Omental fat pad (tissue), 4 donors: ENCODE measurements around the gene KRT40. TPM values are rescaled to one million over a fixed set of nuclear protein-coding genes. Genes with fewer than 3 reads are reported as not detected.

Source experiments
- ATAC-seq: fragments of 150-250 bp; one replicate; pipeline ENCODE4 v1.9.1; 2016; ENCODE audit warnings: mild to moderate bottlenecking, moderate library complexity; ENCODE audit not compliant: low FRiP score
- DNase-seq: peaks from one replicate; pipeline ENCODE4 v3.0.0-alpha.2; 2019; ENCODE audit warnings: low spot score
- CTCF ChIP-seq, 3 donors: fragments of 450-650 bp; IDR thresholded peaks; one replicate each; pipeline ENCODE4 v1.5.1; 2016 to 2017; ENCODE audit warnings: antibody characterized with exemption in 3 of 3, mild to moderate bottlenecking in 3 of 3, moderate library complexity in 2 of 3
- total RNA-seq, 4 donors: library from RNA; depleted of rRNA; stranded (reverse); fragments of >200 nt; gene quantifications; one replicate each; pipeline ENCODE4 v1.1.0, GENCODE V29; 2016

The KRT40 gene
- total RNA-seq: not detected

GRCh38 chr17:40984226-40984625 is at the start of gene KRT40:
KRT40 (minus strand) TSS chr17:40984326; CDS start chr17:40984273, 53 bp downstream.
- no peak for TF ChIP-seq CTCF (IDR thresholded peaks at IDR 0.05)
- ATAC-seq: no peak
- DNase-seq: no peak

- no peak for ATAC-seq
- no peak for DNase-seq
- no peak for TF ChIP-seq CTCF (IDR thresholded peaks at IDR 0.05)
Observed at GRCh38 chr17:41029633-41030245, 45.6 kb upstream of the KRT40 start, which contains the start of gene KRTAP1-4. KRTAP1-4 (minus strand) TSS chr17:41030195; CDS start chr17:41030078, 117 bp downstream.

- no peak for ATAC-seq
- no peak for TF ChIP-seq CTCF (IDR thresholded peaks at IDR 0.05)
Observed at GRCh38 chr17:41026715-41027471, 42.8 kb upstream of the KRT40 start, which contains the start of gene KRTAP1-5. KRTAP1-5 (minus strand) TSS chr17:41027208; CDS start chr17:41027155, 53 bp downstream.

GRCh38 chr17:41024697-41025096 is 40.6 kb upstream of the KRT40 start:
- ATAC-seq (no peak), DNase-seq (no peak)
- TF ChIP-seq CTCF (IDR thresholded peaks at IDR 0.05): no peak

More at GRCh38 chr17:41026715-41027471, 42.8 kb upstream of the KRT40 start, which contains the start of gene KRTAP1-5:
- DNase-seq: no peak

- DNase-seq: no peak
- ATAC-seq: no peak
- TF ChIP-seq CTCF (IDR thresholded peaks at IDR 0.05): no peak
Observed at GRCh38 chr17:41020336-41020735, 36.2 kb upstream of the KRT40 start.

- no peak for TF ChIP-seq CTCF (IDR thresholded peaks at IDR 0.05)
- DNase-seq (no peak), ATAC-seq (no peak)
Observed at GRCh38 chr17:41019415-41019814, 35.3 kb upstream of the KRT40 start.
